ENCODE results near the gene WDR55.
"Not testable (repeated sequence)": the region's sequence is repeated elsewhere in the genome, so short reads cannot be mapped to it uniquely, and the experiment has no call there.

Gene WDR55

DNA sequence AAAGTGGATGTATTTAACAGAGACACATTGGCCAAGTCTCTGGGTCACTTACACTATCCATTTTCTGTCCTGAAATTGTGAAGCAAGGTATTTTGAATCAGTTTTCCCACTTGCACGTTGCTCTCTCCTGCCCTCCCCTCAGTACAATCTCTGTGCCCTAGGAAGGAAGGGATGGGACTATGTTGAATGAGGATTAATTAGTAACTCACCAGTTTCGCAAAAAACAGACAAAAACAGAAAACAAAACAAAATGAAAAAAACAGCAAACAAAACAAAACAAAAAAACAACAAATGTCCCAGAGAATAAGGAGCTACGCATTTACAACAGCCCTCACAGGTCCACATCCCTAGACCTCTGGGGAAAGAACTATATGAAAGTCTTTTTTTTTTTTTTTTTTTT is 30.6 kb upstream of the WDR55 start:
- H3K27me3 ChIP-seq (ENCODE audit: low read depth): no peaks in the 10 kb centered on the region
- in situ Hi-C loops (cut with MboI; ENCODE audit: low sequenced_read_pairs): loop anchor here (5.0 kb wide), 1 partner anchor 72 kb away; the partner anchor contains the start of genes APBB3 and SLC35A4
- no peaks in the 10 kb centered on the region for H3K36me3 ChIP-seq (replicated peaks)
- H3K4me1 ChIP-seq: peaks cover 4% of the 10 kb centered on the region
- H3K9me3 ChIP-seq: no peaks in the 10 kb centered on the region
- no peak for DNase-seq (ENCODE audit: low spot score in 2 of 2)
- no peak overlapping the region for H3K4me3 ChIP-seq

DNA sequence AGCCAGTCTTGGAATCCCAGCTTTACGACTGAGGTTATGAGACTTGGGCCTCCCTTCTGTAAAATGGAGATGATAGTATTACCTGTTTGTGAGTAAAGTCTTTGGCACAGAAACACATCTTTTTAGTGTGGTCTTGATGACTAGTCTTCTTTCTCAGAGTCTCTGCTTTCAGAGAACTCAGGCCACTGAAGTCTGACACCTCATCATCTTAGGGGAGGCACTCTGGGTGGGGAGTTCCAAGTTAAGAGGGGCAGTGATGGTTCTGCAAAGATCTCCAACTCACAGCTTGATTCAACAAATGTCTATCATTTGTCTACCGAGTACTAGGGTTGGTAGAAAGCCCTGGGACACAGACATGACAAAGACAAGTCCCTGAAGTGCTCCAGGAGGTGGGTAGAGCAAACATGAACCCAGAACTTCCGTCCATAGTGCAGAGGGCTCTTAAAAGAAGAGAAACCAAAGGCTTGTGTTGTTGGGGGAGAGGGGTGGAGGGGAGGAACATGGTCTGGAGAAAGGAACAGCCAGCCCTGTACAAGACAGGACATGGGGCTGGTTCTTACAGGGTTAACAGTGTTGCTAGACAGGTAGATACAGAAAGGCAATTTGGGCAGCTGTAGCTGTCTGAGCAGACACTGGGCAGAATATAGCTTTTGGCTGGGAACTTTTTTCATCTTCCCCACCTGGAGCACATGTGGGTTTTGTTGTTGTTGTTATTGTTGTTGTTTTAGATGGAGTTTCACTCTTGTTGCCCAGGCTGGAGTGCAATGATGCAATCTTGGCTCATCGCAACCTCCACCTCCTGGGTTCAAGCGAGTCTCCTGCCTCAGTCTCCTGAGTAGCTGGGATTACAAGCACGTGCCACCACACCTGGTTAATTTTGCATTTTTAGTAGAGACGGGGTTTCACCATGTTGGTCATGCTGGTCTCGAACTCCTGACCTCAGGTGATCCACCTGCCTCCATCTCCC is 29.1 kb upstream of the WDR55 start:
- Histone ChIP-seq H3K4me1 (peaks cover 7% of the 10 kb centered on the region), H3K27me3 (ENCODE audit: low read depth) (no peaks in the 10 kb centered on the region), H3K36me3 (replicated peaks) (no peaks in the 10 kb centered on the region; the same call in 1 of the 2 replicates), H3K9me3 (no peaks in the 10 kb centered on the region), H3K4me3 (no peak overlapping the region)
- in situ Hi-C loops (cut with MboI; ENCODE audit: low sequenced_read_pairs): no loop called here
- no peak for DNase-seq (ENCODE audit: low spot score in 2 of 2)

- Histone ChIP-seq H3K27me3 (ENCODE audit: low read depth) (no peaks in the 10 kb centered on the region), H3K9me3 (no peaks in the 10 kb centered on the region), H3K4me1 (peaks cover 7% of the 10 kb centered on the region), H3K4me3 (no peak overlapping the region), H3K36me3 (replicated peaks) (peaks cover 14% of the 10 kb centered on the region)
- DNase-seq (ENCODE audit: low spot score in 2 of 2): no peak
- in situ Hi-C loops (cut with MboI; ENCODE audit: low sequenced_read_pairs): no loop called here
These were observed 27.2 kb upstream of the WDR55 start for GRCh38 chr5:140637371-140638100.

- in situ Hi-C loops (cut with MboI; ENCODE audit: low sequenced_read_pairs); H3K4me1 ChIP-seq; H3K4me3 ChIP-seq; DNase-seq (ENCODE audit: low spot score in 2 of 2); H3K27me3 ChIP-seq (ENCODE audit: low read depth); H3K9me3 ChIP-seq: not testable (repeated sequence)
- peaks cover 24% of the 10 kb centered on the region for H3K36me3 ChIP-seq (replicated peaks)
These were observed 25.9 kb upstream of the WDR55 start for GRCh38 chr5:140638898-140639147.

GRCh38 chr5:140639148-140639981 is 25.3 kb upstream of the WDR55 start, which contains the start of gene TMCO6:
TMCO6 (plus strand) TSS chr5:140639451; CDS start chr5:140639528, 77 bp downstream.
- Histone ChIP-seq H3K36me3 (replicated peaks) (peaks cover 27% of the 10 kb centered on the region), H3K9me3 (no peaks in the 10 kb centered on the region), H3K27me3 (ENCODE audit: low read depth) (no peaks in the 10 kb centered on the region), H3K4me3 (peak within 1 kb of the TSS; percentile 66), H3K4me1 (peaks cover 7% of the 10 kb centered on the region)
- peak; percentile 93 to 99 for DNase-seq (ENCODE audit: low spot score in 2 of 2)
- in situ Hi-C loops (cut with MboI; ENCODE audit: low sequenced_read_pairs): no loop called here

DNA sequence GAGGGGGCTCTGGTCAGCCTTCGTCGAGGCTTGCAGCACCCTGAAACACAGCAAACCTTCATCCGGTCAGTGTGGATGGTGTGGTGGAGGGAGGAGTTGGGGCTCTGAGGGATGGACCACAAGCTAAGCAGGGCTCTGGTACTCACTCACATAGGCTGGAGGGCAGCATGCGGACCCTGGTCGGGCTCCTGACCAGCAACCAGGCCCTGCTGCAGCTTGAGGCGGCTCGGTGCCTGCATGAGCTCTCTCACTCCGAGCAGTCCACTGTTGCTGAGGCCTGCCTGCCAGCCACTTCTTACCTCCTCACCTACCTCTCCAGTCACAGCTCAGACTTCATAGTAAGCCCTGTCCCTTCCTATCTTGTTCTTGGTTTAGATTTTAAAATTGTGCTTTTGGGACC is 23.0 kb upstream of the WDR55 start:
- DNase-seq (ENCODE audit: low spot score in 2 of 2): no peak
- Histone ChIP-seq H3K4me3 (no peak overlapping the region), H3K36me3 (replicated peaks) (peaks cover 41% of the 10 kb centered on the region), H3K4me1 (peaks cover 13% of the 10 kb centered on the region), H3K9me3 (no peaks in the 10 kb centered on the region), H3K27me3 (ENCODE audit: low read depth) (no peaks in the 10 kb centered on the region)
- in situ Hi-C loops (cut with MboI; ENCODE audit: low sequenced_read_pairs): no loop called here

DNA sequence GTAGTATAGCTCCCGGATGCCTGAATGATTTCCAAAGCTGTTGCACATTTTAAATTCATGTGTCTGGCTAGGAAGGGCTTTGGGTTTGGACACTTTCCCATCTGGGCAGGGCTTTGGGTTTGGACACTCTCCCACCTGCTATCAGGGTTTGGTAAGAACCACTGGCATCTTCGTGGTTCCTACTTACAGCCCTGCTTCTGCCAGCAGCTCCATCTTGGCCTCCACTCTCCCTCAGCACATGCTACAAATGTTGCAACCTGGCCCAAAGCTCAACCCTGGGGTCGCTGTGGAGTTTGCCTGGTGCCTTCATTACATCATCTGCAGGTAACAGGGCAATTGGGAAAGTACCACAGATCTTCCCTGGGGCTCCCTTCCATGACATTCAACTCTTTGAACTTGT is 22.0 kb upstream of the WDR55 start:
- in situ Hi-C loops (cut with MboI; ENCODE audit: low sequenced_read_pairs): no loop called here
- H3K4me3 ChIP-seq: no peak overlapping the region
- no peak for DNase-seq (ENCODE audit: low spot score in 2 of 2)
- H3K4me1 ChIP-seq: peaks cover 14% of the 10 kb centered on the region
- H3K36me3 ChIP-seq (replicated peaks): peaks cover 47% of the 10 kb centered on the region
- no peaks in the 10 kb centered on the region for H3K27me3 ChIP-seq (ENCODE audit: low read depth)
- no peaks in the 10 kb centered on the region for H3K9me3 ChIP-seq

DNA sequence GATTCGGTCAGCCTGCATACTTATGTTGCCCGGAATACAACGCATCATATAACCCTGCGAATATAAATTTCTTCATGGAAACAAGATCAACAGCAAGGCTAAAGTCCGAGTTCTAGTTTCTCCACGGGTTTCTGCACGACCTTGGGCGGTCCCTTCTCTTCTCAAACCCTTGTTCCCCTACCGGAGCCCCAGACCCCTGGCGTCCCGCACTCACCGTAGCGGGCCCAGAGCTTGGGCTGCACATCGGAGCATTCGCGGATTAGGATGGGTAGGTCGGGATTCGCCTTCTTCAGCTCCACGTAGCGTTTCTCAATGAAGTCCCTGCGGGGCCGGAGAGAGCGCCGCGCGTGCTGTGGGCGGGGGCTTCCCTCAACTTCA is 17.7 kb upstream of the WDR55 start:
- no peak for DNase-seq (ENCODE audit: low spot score in 2 of 2)
- Histone ChIP-seq H3K36me3 (replicated peaks) (peaks cover 60% of the 10 kb centered on the region), H3K4me1 (peaks cover 11% of the 10 kb centered on the region), H3K27me3 (ENCODE audit: low read depth) (no peaks in the 10 kb centered on the region), H3K9me3 (no peaks in the 10 kb centered on the region), H3K4me3 (peak overlapping the region; percentile 94)
- in situ Hi-C loops (cut with MboI; ENCODE audit: low sequenced_read_pairs): no loop called here

GRCh38 chr5:140658870-140659269 is 5.8 kb upstream of the WDR55 start:
- peaks cover 91% of the 10 kb centered on the region for H3K36me3 ChIP-seq (replicated peaks)
- in situ Hi-C loops (cut with MboI; ENCODE audit: low sequenced_read_pairs): no loop called here
- H3K4me3 ChIP-seq: no peak overlapping the region
- no peaks in the 10 kb centered on the region for H3K27me3 ChIP-seq (ENCODE audit: low read depth)
- H3K4me1 ChIP-seq: no peaks in the 10 kb centered on the region
- no peak for DNase-seq (ENCODE audit: low spot score in 2 of 2)
- no peaks in the 10 kb centered on the region for H3K9me3 ChIP-seq

DNA sequence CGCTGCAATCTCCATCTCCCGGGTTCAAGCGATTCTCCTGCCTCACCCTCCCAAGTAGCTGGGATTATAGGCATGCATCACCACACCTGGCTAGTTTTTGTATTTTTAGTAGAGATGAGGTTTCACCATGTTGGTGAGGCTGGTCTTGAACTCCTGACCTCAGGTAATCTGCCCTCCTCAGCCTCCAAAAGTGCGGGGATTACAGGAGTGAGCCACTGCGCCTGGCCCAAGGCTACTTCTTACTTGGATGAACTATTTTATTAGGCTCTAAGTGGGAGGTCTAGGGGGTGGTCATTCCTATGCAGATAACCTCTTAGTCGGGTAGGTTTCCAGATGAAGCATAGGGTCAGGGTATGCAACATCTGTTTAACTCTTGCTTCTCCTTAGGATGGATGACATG is 4.3 kb upstream of the WDR55 start:
- H3K27me3 ChIP-seq (ENCODE audit: low read depth); H3K9me3 ChIP-seq; in situ Hi-C loops (cut with MboI; ENCODE audit: low sequenced_read_pairs); H3K4me1 ChIP-seq; H3K4me3 ChIP-seq; DNase-seq (ENCODE audit: low spot score in 2 of 2): not testable (repeated sequence)
- H3K36me3 ChIP-seq (replicated peaks): peaks cover 76% of the 10 kb centered on the region

GRCh38 chr5:140664030-140664358 is 710 bp upstream of the WDR55 start:
- DNase-seq (ENCODE audit: low spot score in 2 of 2): no peak
- peaks cover 54% of the 10 kb centered on the region for H3K36me3 ChIP-seq (replicated peaks)
- H3K27me3 ChIP-seq (ENCODE audit: low read depth): no peaks in the 10 kb centered on the region
- in situ Hi-C loops (cut with MboI; ENCODE audit: low sequenced_read_pairs): no loop called here
- H3K4me3 ChIP-seq: peak overlapping the region; percentile 82
- H3K4me1 ChIP-seq: no peaks in the 10 kb centered on the region
- no peaks in the 10 kb centered on the region for H3K9me3 ChIP-seq

DNA sequence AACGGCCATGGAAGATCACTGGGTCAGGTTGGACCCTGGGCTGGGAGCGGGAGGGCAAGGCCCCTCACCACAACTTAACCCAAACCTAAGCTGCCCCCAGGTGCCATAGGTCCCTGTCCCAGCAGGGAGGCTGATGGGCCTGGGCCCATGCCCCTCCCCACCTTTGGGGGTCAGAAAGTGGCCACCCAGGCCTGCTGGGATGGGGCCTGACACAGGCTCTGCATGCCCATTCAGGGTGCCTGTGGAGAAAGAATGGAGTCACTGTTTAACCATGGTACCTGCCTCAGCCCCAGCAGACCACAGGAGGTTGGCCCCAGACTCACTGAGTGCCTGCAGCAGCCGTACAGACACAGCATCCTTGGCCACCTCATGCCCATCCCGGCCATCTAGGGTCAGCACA is 6.3 kb downstream of the WDR55 start:
- DNase-seq (ENCODE audit: low spot score in 2 of 2); H3K4me1 ChIP-seq; H3K4me3 ChIP-seq; H3K27me3 ChIP-seq (ENCODE audit: low read depth); H3K9me3 ChIP-seq; in situ Hi-C loops (cut with MboI; ENCODE audit: low sequenced_read_pairs): not testable (repeated sequence)
- H3K36me3 ChIP-seq (replicated peaks): peaks cover 64% of the 10 kb centered on the region

DNA sequence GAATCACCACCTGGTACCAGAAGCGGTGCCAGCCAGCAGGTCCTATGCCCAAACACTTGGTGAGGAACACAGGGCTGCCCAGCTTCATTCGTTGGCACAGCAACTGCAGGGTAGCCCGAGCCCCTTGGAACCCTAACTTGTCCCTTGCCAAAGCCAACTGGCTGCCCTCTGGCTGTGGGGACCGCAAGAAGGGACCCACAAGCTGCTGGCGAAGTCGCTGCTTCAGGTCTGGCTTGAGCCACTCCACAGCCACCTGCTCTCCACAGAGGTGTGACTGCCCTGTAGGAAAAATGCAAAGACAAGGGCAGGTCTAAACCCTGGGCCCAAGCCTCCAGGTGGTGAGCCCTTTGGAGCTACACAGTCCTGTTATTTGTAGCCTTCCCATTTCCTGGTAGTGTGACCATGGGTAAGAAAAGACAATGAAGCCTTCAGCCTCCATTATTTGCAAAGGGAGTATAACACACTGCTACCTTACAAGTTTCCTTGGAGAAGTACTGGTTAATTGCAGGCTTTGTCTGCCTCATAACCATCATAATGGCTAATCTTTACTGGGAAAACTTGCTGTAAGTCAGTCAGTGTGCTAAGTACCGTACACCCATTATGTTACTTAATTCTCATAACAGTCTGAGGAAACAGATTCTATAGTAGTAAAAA is 6.9 kb downstream of the WDR55 start:
- DNase-seq (ENCODE audit: low spot score in 2 of 2): peak; percentile 44 to 93
- H3K36me3 ChIP-seq (replicated peaks): peaks cover 69% of the 10 kb centered on the region
- peaks cover 8% of the 10 kb centered on the region for H3K4me1 ChIP-seq
- no peak overlapping the region for H3K4me3 ChIP-seq
- H3K9me3 ChIP-seq: no peaks in the 10 kb centered on the region
- in situ Hi-C loops (cut with MboI; ENCODE audit: low sequenced_read_pairs): no loop called here
- no peaks in the 10 kb centered on the region for H3K27me3 ChIP-seq (ENCODE audit: low read depth)
